BE2C (cell line): Measurements from ENCODE around the gene PARP11.

Source experiments
- DNase-seq: peaks from one replicate; pipeline ENCODE4 v3.0.0-alpha.2; 2020
- H3K27me3 ChIP-seq: fragments of 250-450 bp; sonication (Bioruptor Pico); 2 replicates; pipeline ENCODE4 v1.5.1; 2020; ENCODE audit warnings: mild to moderate bottlenecking
- H3K36me3 ChIP-seq: fragments of 250-450 bp; sonication (Bioruptor Pico); 2 replicates; pipeline ENCODE4 v1.5.1; 2020; ENCODE audit warnings: mild to moderate bottlenecking
- H3K4me1 ChIP-seq: fragments of 250-450 bp; sonication (Bioruptor Pico); 2 replicates; pipeline ENCODE4 v1.5.1; 2020
- H3K4me3 ChIP-seq: 2 replicates; pipeline ENCODE4 v1.5.1; 2011; ENCODE audit warnings: low read depth, low read length
- H3K9me3 ChIP-seq: fragments of 250-450 bp; sonication (Bioruptor Pico); 2 replicates; pipeline ENCODE4 v1.5.1; 2020
- CTCF ChIP-seq: IDR thresholded peaks from 2 replicates; pipeline ENCODE4 v1.5.1; 2012; ENCODE audit warnings: mild to moderate bottlenecking, low read depth, low read length

Gene PARP11

GRCh38 chr12:3761116-3761735, 112.0 kb downstream of the PARP11 start:
- Histone ChIP-seq H3K4me3 (no peak overlapping the region), H3K27me3 (no peaks in the 10 kb centered on the region; the same call in 1 of the 2 replicates), H3K36me3 (no peaks in the 10 kb centered on the region), H3K9me3 (no peaks in the 10 kb centered on the region), H3K4me1 (no peaks in the 10 kb centered on the region)
- no peak for DNase-seq
- no peak for TF ChIP-seq CTCF

GRCh38 chr12:3759878-3760277, 113.3 kb downstream of the PARP11 start:
- TF ChIP-seq CTCF = no peak
- H3K27me3 ChIP-seq = no peaks in the 10 kb centered on the region; the same call in 1 of the 2 replicates
- DNase-seq = no peak

More at GRCh38 chr12:3759878-3760277, 113.3 kb downstream of the PARP11 start:
- H3K36me3 ChIP-seq = no peaks in the 10 kb centered on the region
- no peaks in the 10 kb centered on the region for H3K9me3 ChIP-seq
- H3K4me1 ChIP-seq = no peaks in the 10 kb centered on the region
- no peak overlapping the region for H3K4me3 ChIP-seq
